Keratinocyte (primary cell): Measurements from ENCODE around the gene MOCS1. TPM values are rescaled to one million over a fixed set of nuclear protein-coding genes. Genes with fewer than 3 reads are reported as not detected.

Experiments used
- DNase-seq: peaks from one replicate; pipeline ENCODE4 v3.0.0-alpha.2; 2011; ENCODE audit warnings: low read depth, missing footprints, low spot score
- FAIRE-seq: peaks from 2 replicates; lab custom pipeline; 2011; peaks lifted over from hg19 to GRCh38; lab: Jason Lieb, UNC
- H2AFZ ChIP-seq: 2 replicates; pipeline ENCODE4 v1.6.0; 2012; ENCODE audit warnings: low read length, control low read depth, inconsistent platforms; ENCODE audit not compliant: control insufficient read depth
- H3K27ac ChIP-seq: 2 replicates; pipeline ENCODE4 v1.5.1; 2011; ENCODE audit warnings: low read length; ENCODE audit not compliant: control insufficient read depth, insufficient read depth
- H3K27me3 ChIP-seq: 3 replicates; pipeline ENCODE4 v1.6.0; 2011; ENCODE audit warnings: low read length; ENCODE audit not compliant: control insufficient read depth, insufficient read depth; ENCODE audit errors: extremely low read depth
- H3K36me3 ChIP-seq, 2 experiments: 2 replicates in 1 of 2; 3 replicates in 1 of 2; pipeline ENCODE4 v1.5.1; 2011; ENCODE audit warnings: low read length in 2 of 2, mild to moderate bottlenecking in 1 of 2; ENCODE audit not compliant: control insufficient read depth in 2 of 2, insufficient read depth in 2 of 2; ENCODE audit errors: extremely low read depth in 1 of 2
- H3K4me1 ChIP-seq: 3 replicates; pipeline ENCODE4 v1.5.1; 2011; ENCODE audit warnings: low read length; ENCODE audit not compliant: control insufficient read depth, insufficient read depth; ENCODE audit errors: extremely low read depth
- H3K4me2 ChIP-seq: 3 replicates; pipeline ENCODE4 v1.6.0; 2011; ENCODE audit warnings: low read depth, low read length; ENCODE audit not compliant: control insufficient read depth, insufficient read depth; ENCODE audit errors: extremely low read depth
- H3K4me3 ChIP-seq, 3 experiments: fragments of 200-600 bp in 1 of 3; sonication (generic) in 1 of 3; 2 replicates in 2 of 3; 3 replicates in 1 of 3; pipeline ENCODE4 v1.5.1; 2011 to 2016; ENCODE audit warnings: low read length in 3 of 3, mild to moderate bottlenecking in 3 of 3, control low read depth in 2 of 3, inconsistent platforms in 1 of 3, low read depth in 1 of 3, mixed read lengths in 1 of 3, mixed run types in 1 of 3, moderate library complexity in 1 of 3; ENCODE audit not compliant: control insufficient read depth in 2 of 3, insufficient read depth in 2 of 3; ENCODE audit errors: extremely low read depth in 1 of 3
- H3K79me2 ChIP-seq: 2 replicates; pipeline ENCODE4 v1.6.0; 2012; ENCODE audit warnings: low read length; ENCODE audit not compliant: control insufficient read depth, insufficient read depth
- H3K9ac ChIP-seq: 3 replicates; pipeline ENCODE4 v1.6.0; 2011; ENCODE audit warnings: low read length; ENCODE audit not compliant: control insufficient read depth, insufficient read depth; ENCODE audit errors: extremely low read depth
- H3K9me1 ChIP-seq: 3 replicates; pipeline ENCODE4 v1.6.0; 2011; ENCODE audit warnings: low read length; ENCODE audit not compliant: control insufficient read depth, insufficient read depth; ENCODE audit errors: extremely low read depth
- H3K9me3 ChIP-seq: 2 replicates; pipeline ENCODE4 v1.5.1; 2012; ENCODE audit warnings: low read depth, low read length; ENCODE audit not compliant: control insufficient read depth
- H4K20me1 ChIP-seq: 3 replicates; pipeline ENCODE4 v1.6.0; 2011; ENCODE audit warnings: low read length; ENCODE audit not compliant: control insufficient read depth, insufficient read depth; ENCODE audit errors: extremely low read depth
- CTCF ChIP-seq, 3 experiments: IDR thresholded peaks in 1 of 3; conservative IDR thresholded peaks in 1 of 3; optimal IDR thresholded peaks in 1 of 3; 2 replicates in 2 of 3; 3 replicates in 1 of 3; pipeline versions ENCODE3 to v1.5.1; 2011; ENCODE audit warnings: low read length in 3 of 3, mild to moderate bottlenecking in 3 of 3, moderate library complexity in 2 of 3, control low read depth in 1 of 3, inconsistent platforms in 1 of 3; ENCODE audit not compliant: insufficient read depth in 2 of 3; ENCODE audit errors: extremely low read depth in 1 of 3
- EZH2 ChIP-seq: IDR thresholded peaks from one replicate; pipeline ENCODE4 v1.6.1; 2012; ENCODE audit warnings: inconsistent platforms, mild to moderate bottlenecking, low read length, moderate library complexity
- dilution Hi-C: fragments of 300-500 bp; cut with MboI; formaldehyde crosslinking; loops from one replicate; pipeline ENCODE4 v1.7.0; 2020; ENCODE audit warnings: low sequenced_read_pairs; ENCODE audit not compliant: extremely low pct_ligation_motif_present
- polyA plus RNA-seq, 5 experiments: library from polyadenylated mRNA; depleted of rRNA in 3 of 5; stranded (reverse) in 3 of 5; stranded (forward) in 1 of 5; unstranded in 1 of 5; fragments of >200 nt; gene quantifications; 1 replicate in 1 of 5; 2 replicates in 3 of 5; 3 replicates in 1 of 5; pipeline versions ENCODE4 v1.2.1 to v1.2.3, GENCODE V29; 2011 to 2012; ENCODE audit warnings: missing spikeins in 2 of 5, low read depth in 1 of 5, low replicate concordance in 1 of 5

MOCS1 gene
- polyA plus RNA-seq, 1 donor (not counting 4 experiments of a cell fraction or from before 2014, with no cell fraction given): 2.2 TPM

- H3K27me3 ChIP-seq: no peaks in the 10 kb centered on the region
- H3K9me3 ChIP-seq: no peaks in the 10 kb centered on the region
- H2AFZ ChIP-seq: no peak overlapping the region
- FAIRE-seq: no peak
- dilution Hi-C loops: no loop called here
- DNase-seq: no peak
- no peaks in the 10 kb centered on the region for H3K79me2 ChIP-seq
- H3K4me1 ChIP-seq: no peaks in the 10 kb centered on the region
- no peaks in the 10 kb centered on the region for H3K9me1 ChIP-seq
- no peaks in the 10 kb centered on the region for H3K36me3 ChIP-seq
- no peak overlapping the region for H3K4me2 ChIP-seq
- no peak overlapping the region for H3K9ac ChIP-seq
- H4K20me1 ChIP-seq: no peaks in the 10 kb centered on the region
- H3K4me3 ChIP-seq: no peak overlapping the region
- no peak overlapping the region for H3K27ac ChIP-seq
- TF ChIP-seq CTCF (optimal IDR thresholded peaks at IDR 0.05 in 1 of 3, IDR thresholded peaks at IDR 0.05 in 1 of 3, conservative IDR thresholded peaks at IDR 0.05 in 1 of 3; ENCODE audit: extremely low read depth in 1 of 3, insufficient read depth in 2 of 3, low read length in 3 of 3) (no peak), EZH2 (no peak)
Measured at GRCh38 chr6:39884696-39885095, 49.6 kb downstream of the MOCS1 start.

GRCh38 chr6:39882531-39882899 is 51.7 kb downstream of the MOCS1 start:
- dilution Hi-C loops: no loop called here
- H3K27ac ChIP-seq: no peak overlapping the region
- H3K27me3 ChIP-seq: no peaks in the 10 kb centered on the region
- no peak overlapping the region for H3K4me2 ChIP-seq
- no peak for TF ChIP-seq CTCF (optimal IDR thresholded peaks at IDR 0.05 in 1 of 3, IDR thresholded peaks at IDR 0.05 in 1 of 3, conservative IDR thresholded peaks at IDR 0.05 in 1 of 3; ENCODE audit: extremely low read depth in 1 of 3, insufficient read depth in 2 of 3, low read length in 3 of 3)
- TF ChIP-seq EZH2: no peak
- H4K20me1 ChIP-seq: no peaks in the 10 kb centered on the region
- no peaks in the 10 kb centered on the region for H3K9me1 ChIP-seq
- no peak for FAIRE-seq
- H3K4me1 ChIP-seq: no peaks in the 10 kb centered on the region
- H3K9me3 ChIP-seq: no peaks in the 10 kb centered on the region
- no peak overlapping the region for H3K9ac ChIP-seq
- DNase-seq: no peak
- no peak overlapping the region for H3K4me3 ChIP-seq
- no peak overlapping the region for H2AFZ ChIP-seq
- no peaks in the 10 kb centered on the region for H3K79me2 ChIP-seq
- H3K36me3 ChIP-seq: no peaks in the 10 kb centered on the region
